ENCODE data around the gene VWDE.

GRCh38 chr7:12383377-12383776, 20.3 kb downstream of the VWDE start:
- TF ChIP-seq CTCF (IDR thresholded peaks at IDR 0.05 in 2 of 3, conservative IDR thresholded peaks at IDR 0.05 in 1 of 3; ENCODE audit: borderline replicate concordance in 1 of 3, insufficient read depth in 1 of 3, low read depth in 2 of 3, low read length in 2 of 3) (no peak), POLR2A (IDR thresholded peaks at IDR 0.05; ENCODE audit: borderline replicate concordance, extremely low read depth, insufficient read depth, insufficient read length) (no peak), REST (IDR thresholded peaks at IDR 0.05; ENCODE audit: low read depth) (no peak), EZH2phosphoT487 (IDR thresholded peaks at IDR 0.05; ENCODE audit: borderline replicate concordance) (no peak), SIN3A (IDR thresholded peaks at IDR 0.05; ENCODE audit: low read depth) (no peak), FOSL1 (IDR thresholded peaks at IDR 0.05; ENCODE audit: low read depth) (no peak), ATF3 (IDR thresholded peaks at IDR 0.05) (no peak), SP1 (IDR thresholded peaks at IDR 0.05; ENCODE audit: low read depth) (no peak)
- TF ChIP-seq, protein P1, sequence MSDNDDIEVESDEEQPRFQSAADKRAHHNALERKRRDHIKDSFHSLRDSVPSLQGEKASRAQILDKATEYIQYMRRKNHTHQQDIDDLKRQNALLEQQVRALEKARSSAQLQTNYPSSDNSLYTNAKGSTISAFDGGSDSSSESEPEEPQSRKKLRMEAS (IDR thresholded peaks at IDR 0.05), result no peak
